ENCODE results near the gene HPX.
A peak's percentile ranks its signal among the peaks of the same experiment; 100 is the strongest.

Gene HPX

GRCh38 chr11:6440906-6441358 is at the start of gene HPX:
HPX (minus strand) TSS chr11:6440987; CDS start chr11:6440963, 24 bp downstream.
- H3K4me1 ChIP-seq (ENCODE audit: control insufficient read depth, insufficient read depth, low read length), result peaks cover 2% of the 10 kb centered on the region
- H3K9me3 ChIP-seq (ENCODE audit: control insufficient read depth, insufficient read depth, low read length), result no peaks in the 10 kb centered on the region
- no peaks in the 10 kb centered on the region for H3K36me3 ChIP-seq (ENCODE audit: control insufficient read depth, insufficient read depth, low read length)
- no peak within 1 kb of the TSS for H3K4me3 ChIP-seq (ENCODE audit: low read depth, low read length)
- H3K27me3 ChIP-seq (ENCODE audit: control insufficient read depth, insufficient read depth, low read length), result no peaks in the 10 kb centered on the region
- no peak within 1 kb of the TSS for H3K9ac ChIP-seq (ENCODE audit: low read depth, low read length)

- peaks cover 7% of the 10 kb centered on the region for H3K36me3 ChIP-seq (ENCODE audit: control insufficient read depth, insufficient read depth, low read length)
These were observed 48.5 kb upstream of the HPX start for GRCh38 chr11:6489306-6489705.

GRCh38 chr11:6488821-6489220 is 48.0 kb upstream of the HPX start:
- Histone ChIP-seq H3K4me3 (ENCODE audit: low read depth, low read length) (no peak overlapping the region), H3K4me1 (ENCODE audit: control insufficient read depth, insufficient read depth, low read length) (no peaks in the 10 kb centered on the region), H3K9ac (ENCODE audit: low read depth, low read length) (no peak overlapping the region), H3K9me3 (ENCODE audit: control insufficient read depth, insufficient read depth, low read length) (no peaks in the 10 kb centered on the region), H3K27me3 (ENCODE audit: control insufficient read depth, insufficient read depth, low read length) (no peaks in the 10 kb centered on the region), H3K36me3 (ENCODE audit: control insufficient read depth, insufficient read depth, low read length) (peaks cover 7% of the 10 kb centered on the region)

More at GRCh38 chr11:6489306-6489705, 48.5 kb upstream of the HPX start:
- Histone ChIP-seq H3K4me1 (ENCODE audit: control insufficient read depth, insufficient read depth, low read length) (no peaks in the 10 kb centered on the region), H3K27me3 (ENCODE audit: control insufficient read depth, insufficient read depth, low read length) (no peaks in the 10 kb centered on the region), H3K4me3 (ENCODE audit: low read depth, low read length) (no peak overlapping the region), H3K9ac (ENCODE audit: low read depth, low read length) (no peak overlapping the region), H3K9me3 (ENCODE audit: control insufficient read depth, insufficient read depth, low read length) (no peaks in the 10 kb centered on the region)

- H3K36me3 ChIP-seq (ENCODE audit: control insufficient read depth, insufficient read depth, low read length), result peaks cover 7% of the 10 kb centered on the region
These were observed 47.6 kb upstream of the HPX start for GRCh38 chr11:6488342-6488741.

GRCh38 chr11:6486938-6487337 is 46.2 kb upstream of the HPX start:
- Histone ChIP-seq H3K27me3 (ENCODE audit: control insufficient read depth, insufficient read depth, low read length) (no peaks in the 10 kb centered on the region), H3K4me3 (ENCODE audit: low read depth, low read length) (no peak overlapping the region), H3K9ac (ENCODE audit: low read depth, low read length) (no peak overlapping the region), H3K9me3 (ENCODE audit: control insufficient read depth, insufficient read depth, low read length) (no peaks in the 10 kb centered on the region), H3K4me1 (ENCODE audit: control insufficient read depth, insufficient read depth, low read length) (no peaks in the 10 kb centered on the region), H3K36me3 (ENCODE audit: control insufficient read depth, insufficient read depth, low read length) (peaks cover 10% of the 10 kb centered on the region)

More at GRCh38 chr11:6488342-6488741, 47.6 kb upstream of the HPX start:
- H3K27me3 ChIP-seq (ENCODE audit: control insufficient read depth, insufficient read depth, low read length), result no peaks in the 10 kb centered on the region
- H3K4me1 ChIP-seq (ENCODE audit: control insufficient read depth, insufficient read depth, low read length), result no peaks in the 10 kb centered on the region
- H3K9me3 ChIP-seq (ENCODE audit: control insufficient read depth, insufficient read depth, low read length), result no peaks in the 10 kb centered on the region
- no peak overlapping the region for H3K4me3 ChIP-seq (ENCODE audit: low read depth, low read length)
- H3K9ac ChIP-seq (ENCODE audit: low read depth, low read length), result no peak overlapping the region

GRCh38 chr11:6486256-6486655 is 45.5 kb upstream of the HPX start:
- Histone ChIP-seq H3K36me3 (ENCODE audit: control insufficient read depth, insufficient read depth, low read length) (peaks cover 10% of the 10 kb centered on the region), H3K4me1 (ENCODE audit: control insufficient read depth, insufficient read depth, low read length) (no peaks in the 10 kb centered on the region), H3K27me3 (ENCODE audit: control insufficient read depth, insufficient read depth, low read length) (no peaks in the 10 kb centered on the region), H3K4me3 (ENCODE audit: low read depth, low read length) (no peak overlapping the region), H3K9me3 (ENCODE audit: control insufficient read depth, insufficient read depth, low read length) (no peaks in the 10 kb centered on the region), H3K9ac (ENCODE audit: low read depth, low read length) (no peak overlapping the region)

GRCh38 chr11:6485661-6486060 is 44.9 kb upstream of the HPX start:
- Histone ChIP-seq H3K36me3 (ENCODE audit: control insufficient read depth, insufficient read depth, low read length) (peaks cover 10% of the 10 kb centered on the region), H3K4me1 (ENCODE audit: control insufficient read depth, insufficient read depth, low read length) (no peaks in the 10 kb centered on the region), H3K9ac (ENCODE audit: low read depth, low read length) (no peak overlapping the region), H3K27me3 (ENCODE audit: control insufficient read depth, insufficient read depth, low read length) (no peaks in the 10 kb centered on the region), H3K9me3 (ENCODE audit: control insufficient read depth, insufficient read depth, low read length) (no peaks in the 10 kb centered on the region), H3K4me3 (ENCODE audit: low read depth, low read length) (no peak overlapping the region)

- peaks cover 5% of the 10 kb centered on the region for H3K4me1 ChIP-seq (ENCODE audit: control insufficient read depth, insufficient read depth, low read length)
- no peak overlapping the region for H3K9ac ChIP-seq (ENCODE audit: low read depth, low read length)
- no peak overlapping the region for H3K4me3 ChIP-seq (ENCODE audit: low read depth, low read length)
- peaks cover 23% of the 10 kb centered on the region for H3K36me3 ChIP-seq (ENCODE audit: control insufficient read depth, insufficient read depth, low read length)
- no peaks in the 10 kb centered on the region for H3K27me3 ChIP-seq (ENCODE audit: control insufficient read depth, insufficient read depth, low read length)
- no peaks in the 10 kb centered on the region for H3K9me3 ChIP-seq (ENCODE audit: control insufficient read depth, insufficient read depth, low read length)
These were observed 42.2 kb upstream of the HPX start for GRCh38 chr11:6483015-6483414.

GRCh38 chr11:6482441-6482840 is 41.7 kb upstream of the HPX start:
- Histone ChIP-seq H3K27me3 (ENCODE audit: control insufficient read depth, insufficient read depth, low read length) (no peaks in the 10 kb centered on the region), H3K9ac (ENCODE audit: low read depth, low read length) (peak overlapping the region; percentile 88), H3K9me3 (ENCODE audit: control insufficient read depth, insufficient read depth, low read length) (no peaks in the 10 kb centered on the region), H3K4me1 (ENCODE audit: control insufficient read depth, insufficient read depth, low read length) (peaks cover 5% of the 10 kb centered on the region), H3K36me3 (ENCODE audit: control insufficient read depth, insufficient read depth, low read length) (peaks cover 29% of the 10 kb centered on the region), H3K4me3 (ENCODE audit: low read depth, low read length) (peak overlapping the region; percentile 98)

- Histone ChIP-seq H3K4me1 (ENCODE audit: control insufficient read depth, insufficient read depth, low read length) (peaks cover 5% of the 10 kb centered on the region), H3K36me3 (ENCODE audit: control insufficient read depth, insufficient read depth, low read length) (peaks cover 34% of the 10 kb centered on the region), H3K9me3 (ENCODE audit: control insufficient read depth, insufficient read depth, low read length) (no peaks in the 10 kb centered on the region), H3K9ac (ENCODE audit: low read depth, low read length) (peak overlapping the region; percentile 88), H3K27me3 (ENCODE audit: control insufficient read depth, insufficient read depth, low read length) (no peaks in the 10 kb centered on the region), H3K4me3 (ENCODE audit: low read depth, low read length) (peak overlapping the region; percentile 98)
These were observed 41.1 kb upstream of the HPX start for GRCh38 chr11:6481924-6482275.

- H3K4me1 ChIP-seq (ENCODE audit: control insufficient read depth, insufficient read depth, low read length), result peaks cover 5% of the 10 kb centered on the region
- peak within 1 kb of the TSS; percentile 97 for H3K9ac ChIP-seq (ENCODE audit: low read depth, low read length)
- H3K36me3 ChIP-seq (ENCODE audit: control insufficient read depth, insufficient read depth, low read length), result peaks cover 40% of the 10 kb centered on the region
- H3K27me3 ChIP-seq (ENCODE audit: control insufficient read depth, insufficient read depth, low read length), result no peaks in the 10 kb centered on the region
- H3K4me3 ChIP-seq (ENCODE audit: low read depth, low read length), result peak within 1 kb of the TSS; percentile 98
- no peaks in the 10 kb centered on the region for H3K9me3 ChIP-seq (ENCODE audit: control insufficient read depth, insufficient read depth, low read length)
These were observed 40.5 kb upstream of the HPX start, which contains the start of the genes ARFIP2 and TIMM10B for GRCh38 chr11:6481012-6481923. ARFIP2 (minus strand) TSS chr11:6481331; CDS start chr11:6480421, 910 bp downstream. TIMM10B (plus strand) TSS chr11:6481501; CDS start chr11:6481517, 16 bp downstream.
